ENCODE results near the gene ALKBH1.
A peak's percentile ranks its signal among the peaks of the same experiment; 100 is the strongest.
"Not testable (repeated sequence)": the region's sequence is repeated elsewhere in the genome, so short reads cannot be mapped to it uniquely, and the experiment has no call there.

Gene ALKBH1, protein sequence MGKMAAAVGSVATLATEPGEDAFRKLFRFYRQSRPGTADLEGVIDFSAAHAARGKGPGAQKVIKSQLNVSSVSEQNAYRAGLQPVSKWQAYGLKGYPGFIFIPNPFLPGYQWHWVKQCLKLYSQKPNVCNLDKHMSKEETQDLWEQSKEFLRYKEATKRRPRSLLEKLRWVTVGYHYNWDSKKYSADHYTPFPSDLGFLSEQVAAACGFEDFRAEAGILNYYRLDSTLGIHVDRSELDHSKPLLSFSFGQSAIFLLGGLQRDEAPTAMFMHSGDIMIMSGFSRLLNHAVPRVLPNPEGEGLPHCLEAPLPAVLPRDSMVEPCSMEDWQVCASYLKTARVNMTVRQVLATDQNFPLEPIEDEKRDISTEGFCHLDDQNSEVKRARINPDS

DNA sequence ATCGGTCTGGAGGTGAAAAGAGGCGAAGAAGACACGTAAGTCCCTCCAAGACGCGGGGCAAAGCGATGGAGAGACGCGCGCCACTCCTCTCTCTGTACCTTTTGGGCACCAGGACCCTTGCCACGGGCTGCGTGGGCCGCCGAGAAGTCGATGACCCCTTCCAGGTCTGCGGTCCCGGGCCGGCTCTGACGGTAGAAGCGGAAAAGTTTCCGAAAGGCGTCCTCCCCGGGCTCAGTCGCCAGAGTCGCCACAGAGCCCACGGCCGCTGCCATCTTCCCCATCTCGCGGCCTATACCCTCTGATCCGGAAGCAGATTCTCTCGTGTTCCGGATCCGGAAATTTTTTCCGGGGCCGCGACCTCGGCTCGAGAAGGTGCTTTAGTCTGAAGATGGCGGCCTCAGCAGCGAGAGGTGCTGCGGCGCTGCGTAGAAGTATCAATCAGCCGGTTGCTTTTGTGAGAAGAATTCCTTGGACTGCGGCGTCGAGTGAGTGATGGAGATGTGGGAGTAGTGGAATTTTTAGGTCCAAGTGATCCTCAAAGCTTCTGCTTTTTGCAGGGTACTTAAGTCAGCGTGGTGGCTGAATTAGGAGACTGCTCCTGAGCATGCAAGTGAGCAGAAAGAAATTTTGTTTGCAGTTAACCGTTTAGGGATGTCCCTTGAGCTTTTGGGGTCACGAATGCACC lies at the start of gene ALKBH1, which contains the start of gene SLIRP:
TSS of gene ALKBH1 (minus strand) at position 300 of the 685 bp plus-strand sequence. CDS start at position 281, 19 bp downstream.
TSS of gene SLIRP (plus strand) at position 380 of the 685 bp plus-strand sequence. CDS start at position 389, 9 bp downstream.
- DNase-seq (peak; percentile 87), ATAC-seq (peak; percentile 95)

DNA sequence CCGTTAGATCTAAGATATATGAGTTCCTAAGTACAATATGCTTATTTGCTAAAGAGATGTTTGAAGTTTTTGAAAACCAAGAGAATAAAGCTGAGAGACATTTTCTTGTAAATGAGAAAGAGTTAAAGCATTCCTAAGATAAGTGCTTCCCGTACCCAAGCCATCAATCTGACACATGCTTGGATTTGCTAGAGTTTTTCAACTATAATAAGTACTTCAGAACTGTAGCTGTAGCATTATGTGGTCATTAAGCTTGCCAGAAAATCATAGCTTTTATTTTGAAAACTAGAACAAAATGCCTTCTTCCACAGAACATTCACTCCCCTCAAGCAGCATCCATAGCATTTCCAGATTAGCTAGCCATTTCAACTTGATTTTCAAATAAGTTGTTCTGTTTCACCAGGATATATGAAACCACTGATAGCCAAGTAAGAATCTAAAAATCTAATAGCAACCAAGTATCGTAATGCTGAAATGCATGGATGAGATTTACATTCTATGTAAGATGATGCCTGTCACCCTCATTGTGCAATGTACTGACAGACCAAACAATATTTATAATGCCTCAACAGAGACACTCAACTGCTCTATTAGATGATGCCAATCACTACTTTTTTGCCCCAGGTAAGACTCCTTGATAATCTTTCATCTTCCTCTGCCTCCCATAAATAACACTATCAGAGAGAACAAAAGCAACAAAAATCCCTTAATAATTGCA lies 45.1 kb upstream of the ALKBH1 start:
- ATAC-seq, result no peak
- DNase-seq, result no peak

DNA sequence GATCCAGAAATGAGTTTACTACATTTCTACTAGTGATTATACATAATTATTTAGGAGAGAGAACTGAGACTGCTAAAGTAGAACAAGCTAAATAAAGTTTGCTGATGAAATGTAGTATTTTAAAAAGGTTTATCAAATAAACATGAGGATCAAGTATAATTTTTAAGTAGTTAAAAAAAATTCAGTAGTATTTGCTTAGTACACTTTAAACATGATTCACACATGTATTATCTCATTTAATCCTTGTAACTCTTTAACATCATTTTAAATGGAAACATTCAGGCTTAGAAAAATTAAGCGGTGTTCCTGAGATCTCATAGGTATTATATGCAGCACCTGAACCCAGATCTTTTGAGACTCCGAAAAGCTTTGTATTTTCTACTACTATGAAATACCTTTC lies 44.4 kb upstream of the ALKBH1 start:
- no peak for ATAC-seq
- DNase-seq, result no peak

DNA sequence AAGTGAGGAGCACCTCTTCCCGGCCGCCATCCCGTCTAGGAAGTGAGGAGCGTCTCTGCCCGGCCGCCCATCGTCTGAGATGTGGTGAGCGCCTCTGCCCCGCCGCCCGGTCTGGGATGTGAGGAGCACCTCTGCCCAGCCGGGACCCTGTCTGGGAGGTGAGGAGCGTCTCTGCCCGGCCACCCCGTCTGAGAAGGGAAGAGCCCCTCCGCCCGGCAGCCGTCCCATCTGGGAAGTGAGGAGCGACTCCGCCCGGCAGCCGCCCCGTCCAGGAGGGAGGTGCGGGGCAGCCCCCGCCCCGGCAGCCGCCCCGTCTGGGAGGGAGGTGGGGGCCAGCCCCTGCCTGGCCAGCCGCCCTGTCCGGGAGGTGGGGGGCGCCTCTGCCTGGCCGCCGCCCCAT lies 39.6 kb upstream of the ALKBH1 start:
- ATAC-seq, DNase-seq: not testable (repeated sequence)

DNA sequence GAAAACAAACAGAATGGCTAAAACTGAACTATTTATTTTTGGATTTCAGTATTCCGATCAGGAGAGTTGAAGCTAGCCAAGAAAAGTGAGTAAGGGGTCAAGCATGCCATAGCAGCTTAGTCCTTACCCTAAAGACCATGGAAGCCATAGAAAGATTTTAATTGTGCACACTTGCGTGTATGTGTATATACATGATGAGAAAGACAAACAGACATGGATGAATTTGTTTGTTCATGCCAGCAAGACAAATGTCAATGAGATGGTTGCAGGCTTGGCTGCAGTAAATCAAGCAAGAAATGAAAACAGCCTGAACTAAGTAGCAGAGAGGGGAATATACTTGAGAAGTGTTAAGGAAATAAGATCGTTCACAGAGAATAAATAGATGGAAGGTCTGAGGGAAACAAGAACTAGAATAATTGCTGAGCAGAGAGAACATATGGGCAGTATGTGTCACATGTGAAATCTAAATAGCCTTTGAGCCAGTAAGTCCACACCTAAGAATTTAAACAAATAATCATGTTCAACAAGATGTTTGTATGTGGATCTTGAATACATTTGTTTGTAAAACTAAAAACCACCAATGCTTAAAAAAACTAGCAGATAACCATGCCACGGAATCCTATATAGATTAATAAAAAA lies 38.4 kb upstream of the ALKBH1 start:
- ATAC-seq (no peak), DNase-seq (no peak)

DNA sequence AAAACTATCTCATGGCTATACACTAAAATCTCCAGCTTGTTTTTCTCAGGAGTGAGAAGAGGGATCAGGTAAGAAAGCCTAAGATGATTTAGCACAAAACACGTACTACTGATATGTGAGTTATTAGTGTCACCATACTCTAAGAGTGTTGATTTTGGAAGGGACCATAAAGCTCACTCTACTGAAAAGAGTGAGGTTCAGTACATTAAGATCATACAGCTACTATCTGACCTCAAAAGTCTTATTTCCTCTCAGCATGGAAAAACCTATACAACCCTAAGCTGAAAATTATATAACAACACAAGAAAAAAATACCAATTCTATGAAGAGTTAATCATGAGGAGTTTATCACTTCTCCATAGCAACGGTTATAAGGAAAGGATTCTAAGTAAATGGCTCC lies 33.6 kb upstream of the ALKBH1 start:
- no peak for DNase-seq
- peak; percentile 44 for ATAC-seq

DNA sequence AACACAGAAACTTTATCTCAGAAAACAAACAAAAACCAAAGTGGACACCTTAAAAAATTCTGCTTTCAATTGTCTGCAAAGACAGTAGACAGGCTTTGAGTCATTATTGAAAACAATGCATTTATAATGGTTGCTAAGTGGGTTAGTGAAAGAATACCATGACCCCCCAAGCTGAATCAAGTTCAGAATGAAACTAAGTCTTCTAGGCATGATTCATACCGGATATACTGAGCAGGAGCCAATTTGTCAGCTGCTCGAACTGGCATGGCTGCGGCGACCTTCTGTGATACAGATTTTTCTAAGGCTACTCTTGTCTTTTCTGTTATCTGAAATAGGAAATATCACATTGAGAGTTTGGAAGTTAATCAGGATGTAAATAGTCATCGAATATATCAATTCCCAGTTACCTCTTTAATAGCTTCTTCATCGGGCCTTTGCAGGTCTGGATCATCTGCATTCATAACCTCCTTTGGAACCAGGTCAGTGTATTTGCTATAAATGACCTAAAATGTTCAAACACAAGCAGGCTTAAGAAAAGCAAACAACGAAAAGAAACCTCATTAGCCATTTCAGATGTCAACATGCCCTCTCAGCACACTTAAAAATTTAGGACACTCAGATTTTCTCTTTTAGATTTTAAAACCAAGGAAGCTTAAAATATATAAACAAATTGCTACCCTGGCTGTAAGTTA lies 30.9 kb upstream of the ALKBH1 start:
- peak; percentile 75 for ATAC-seq

DNA sequence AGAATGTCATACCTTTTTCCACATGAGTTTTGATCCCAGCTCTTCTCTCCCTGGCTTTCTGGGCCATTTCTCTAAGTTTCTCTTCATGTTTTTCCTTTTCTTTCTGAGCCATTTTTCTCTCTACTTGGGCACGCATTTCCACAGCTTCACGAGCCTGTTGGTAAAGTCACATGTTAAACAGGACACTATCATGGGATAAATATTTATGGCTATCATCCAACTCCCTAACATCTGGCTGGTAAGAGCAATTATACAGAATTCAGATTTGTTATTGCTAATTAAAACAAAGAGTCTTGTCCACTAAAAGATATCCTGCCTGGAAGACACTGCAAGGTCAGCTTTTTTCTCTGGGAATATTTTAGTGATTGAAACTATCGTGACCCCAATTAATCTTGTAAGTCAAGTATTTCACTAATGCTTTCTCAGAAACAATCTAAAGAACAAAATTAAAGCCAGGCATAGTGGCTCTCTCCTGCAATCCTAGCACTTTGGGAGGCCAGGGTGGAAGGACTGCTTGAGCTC lies 23.2 kb upstream of the ALKBH1 start:
- DNase-seq, result no peak
- ATAC-seq, result no peak

More for the DNA sequence above, 30.9 kb upstream of the ALKBH1 start:
- no peak for DNase-seq

DNA sequence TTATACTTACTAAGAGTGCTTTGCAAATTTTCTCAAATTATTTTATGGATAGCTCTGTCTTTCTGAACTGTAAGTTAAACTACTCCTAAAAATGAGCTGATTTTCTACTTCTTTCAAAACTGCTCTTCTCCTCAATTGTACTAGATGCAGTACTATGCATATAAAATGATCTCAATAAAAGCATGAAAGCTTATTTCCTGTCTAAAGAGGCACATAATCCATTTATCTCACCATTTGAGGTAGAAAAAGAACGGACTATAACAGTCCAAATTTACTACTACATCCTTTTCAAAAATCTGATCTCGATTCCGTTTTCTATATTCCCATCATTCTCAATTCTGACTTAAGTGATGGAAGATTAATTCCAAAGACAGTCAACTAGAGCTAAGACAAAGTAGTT lies 14.5 kb upstream of the ALKBH1 start:
- DNase-seq, result no peak

DNA sequence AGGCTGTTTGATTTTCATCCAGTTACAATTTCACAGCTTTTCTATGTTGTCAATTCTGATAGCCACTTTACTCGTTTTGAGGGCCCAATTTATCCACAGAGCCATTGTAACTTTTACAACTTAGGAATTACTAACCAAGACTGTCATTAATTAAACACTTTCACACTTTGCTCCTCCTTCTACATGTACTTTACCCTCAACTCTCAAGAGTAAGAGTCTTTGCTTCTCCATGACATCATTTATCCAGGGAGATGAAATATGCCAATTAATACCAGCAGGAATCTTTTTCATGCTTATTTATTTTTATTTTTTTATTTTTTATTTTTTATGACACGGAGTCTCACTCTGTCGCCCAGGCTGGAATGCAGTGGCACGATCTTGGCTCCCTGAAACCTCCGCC lies 13.6 kb upstream of the ALKBH1 start:
- DNase-seq (no peak), ATAC-seq (no peak)

More for the DNA sequence above, 14.5 kb upstream of the ALKBH1 start:
- ATAC-seq, result no peak

DNA sequence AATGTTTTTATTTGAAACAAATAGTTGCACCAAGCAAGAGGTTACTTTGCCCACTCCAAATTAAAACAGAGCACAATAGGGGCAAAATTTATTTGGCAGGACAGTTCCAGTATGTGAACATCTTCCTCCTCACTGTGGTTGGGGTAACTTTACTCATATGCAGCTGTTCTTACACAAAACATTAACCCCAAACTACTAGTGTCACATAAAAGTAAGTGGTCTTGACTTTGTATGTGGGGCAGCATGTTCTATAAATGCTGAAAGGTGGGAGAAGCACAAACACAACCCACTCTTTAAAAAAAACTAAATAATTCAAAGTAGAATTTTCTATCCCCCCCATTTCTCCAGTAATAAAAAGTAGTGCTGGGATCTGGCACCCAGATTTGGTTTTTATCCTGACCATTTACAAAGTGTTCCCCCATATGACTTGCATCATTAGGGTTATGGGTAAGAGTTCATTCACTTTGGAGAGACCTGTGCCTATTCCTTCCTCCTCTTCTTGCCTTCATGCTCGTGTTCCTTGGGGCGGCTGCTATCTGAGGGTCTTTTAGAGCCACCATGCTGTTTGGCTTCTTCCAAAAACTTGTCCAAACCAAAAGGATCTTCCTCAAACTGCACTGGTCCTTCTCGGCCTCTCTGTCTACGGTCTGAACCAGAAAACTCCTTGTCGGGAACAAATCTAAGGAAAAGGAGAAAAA lies 9.9 kb upstream of the ALKBH1 start:
- ATAC-seq (no peak), DNase-seq (no peak)

DNA sequence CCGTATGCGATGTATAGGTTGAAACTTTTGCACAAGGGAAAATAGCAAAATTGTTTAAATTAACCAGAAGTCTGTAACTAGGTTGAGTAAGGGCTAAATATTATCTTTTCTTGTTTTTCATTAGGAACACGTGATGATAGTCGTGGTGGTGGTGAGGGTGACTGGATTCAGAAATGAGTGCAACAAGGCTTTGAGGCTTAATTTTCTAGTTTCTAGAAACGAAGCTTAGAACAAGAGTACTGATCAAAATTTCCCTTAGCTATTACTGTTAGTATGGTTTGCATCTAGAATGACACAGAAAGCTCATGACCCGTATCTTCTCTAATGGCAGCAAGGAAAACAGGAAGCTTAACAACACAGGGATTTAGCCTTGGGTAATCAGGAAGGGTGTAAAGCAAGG lies 7.1 kb upstream of the ALKBH1 start:
- no peak for DNase-seq
- ATAC-seq, result peak; percentile 72

DNA sequence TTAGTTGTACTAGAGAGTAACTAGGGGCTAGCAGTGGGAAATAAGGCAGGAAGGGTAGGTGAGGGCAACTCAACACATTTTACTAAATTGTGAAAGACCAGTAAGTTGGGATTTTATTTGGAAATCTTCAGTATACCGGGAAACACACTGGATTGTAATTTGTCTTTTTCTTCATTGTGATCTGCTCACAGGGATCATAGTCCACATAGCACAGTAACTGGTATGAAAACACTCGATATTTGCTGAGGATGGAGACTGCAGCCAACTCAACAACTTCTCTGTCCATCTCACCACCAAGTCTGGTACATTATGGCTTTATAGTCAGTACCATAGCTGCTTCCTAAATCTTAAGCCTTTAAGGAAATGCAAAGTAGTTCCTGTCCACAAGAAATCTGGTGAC lies 2.5 kb upstream of the ALKBH1 start:
- DNase-seq (no peak), ATAC-seq (no peak)

DNA sequence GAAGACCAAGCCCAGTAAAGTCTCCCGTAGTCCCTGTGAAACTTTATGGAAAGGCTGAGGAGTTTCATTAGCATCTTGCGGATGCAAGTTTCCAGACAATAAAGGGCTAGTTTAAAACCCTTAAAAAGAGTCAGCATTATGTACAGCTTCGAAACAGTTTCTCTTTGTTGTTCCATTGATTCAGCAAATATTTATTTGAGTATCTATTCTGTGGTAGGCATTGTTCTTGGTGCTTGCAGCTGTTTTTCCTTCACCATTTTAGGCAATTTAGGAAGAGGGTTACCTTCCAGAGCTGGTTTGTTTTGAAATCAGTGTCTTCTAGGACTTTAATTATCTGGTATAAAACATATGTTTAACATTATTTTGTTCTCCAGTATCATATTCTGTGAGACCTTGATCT lies 1.6 kb upstream of the ALKBH1 start:
- ATAC-seq (no peak), DNase-seq (no peak)

DNA sequence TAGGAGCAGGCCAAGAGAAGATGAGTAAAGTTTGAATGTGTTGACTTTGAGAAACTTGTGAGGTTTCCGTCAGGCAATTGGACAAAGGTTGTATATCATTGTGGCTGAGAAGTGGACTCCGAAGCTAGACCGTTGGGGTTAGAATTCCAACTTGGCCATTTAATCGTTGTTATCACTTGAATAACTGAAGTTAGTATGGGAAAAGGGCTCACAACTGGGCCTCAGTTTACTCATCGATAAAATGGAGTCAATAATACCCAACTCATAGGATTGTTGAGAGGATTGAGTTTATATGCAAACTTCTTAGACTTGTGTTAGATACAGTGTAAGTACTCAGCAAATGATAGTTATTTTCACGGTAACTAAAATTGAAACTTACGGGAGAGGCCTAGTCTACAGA lies 926 bp upstream of the ALKBH1 start:
- DNase-seq (no peak), ATAC-seq (no peak)

DNA sequence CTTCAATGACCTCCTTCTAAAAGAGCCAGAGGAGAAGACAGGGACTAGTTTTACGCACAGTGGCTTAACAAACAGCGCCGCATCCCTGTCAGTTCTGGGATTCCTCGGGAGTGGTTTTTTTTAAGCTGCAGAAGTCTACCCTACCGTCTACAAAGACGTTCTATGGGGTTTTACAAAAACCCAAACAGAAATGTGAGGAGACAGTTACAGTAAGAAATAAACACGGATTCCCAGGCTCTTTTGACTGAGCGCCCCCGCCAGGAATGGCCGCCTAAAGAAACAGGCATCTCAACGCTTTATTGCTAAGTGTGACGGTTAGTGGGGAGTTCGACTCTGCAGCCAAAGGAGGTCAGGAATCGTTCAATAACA lies 484 bp downstream of the ALKBH1 start:
- peak; percentile 6 for ATAC-seq
- peak; percentile 14 for DNase-seq

DNA sequence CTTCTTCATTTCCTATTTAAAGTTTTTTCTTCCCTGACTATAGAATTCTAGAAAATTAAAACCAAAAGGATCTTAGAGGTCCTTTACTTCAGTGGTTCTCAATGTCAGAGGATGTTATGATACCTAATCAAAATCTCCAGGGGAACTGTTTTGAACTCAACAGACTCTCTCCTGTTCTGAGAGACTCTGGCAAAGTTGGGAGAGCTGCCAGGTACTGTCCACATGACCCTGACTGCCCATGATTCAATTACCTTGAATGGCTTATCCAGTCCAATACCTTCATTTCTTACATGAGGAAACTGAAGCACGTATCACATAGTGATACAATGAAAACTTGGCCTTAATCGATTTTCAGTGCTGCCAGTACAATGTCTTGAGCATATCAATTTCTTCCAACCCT lies 16.6 kb downstream of the ALKBH1 start:
- no peak for ATAC-seq
- DNase-seq, result no peak

DNA sequence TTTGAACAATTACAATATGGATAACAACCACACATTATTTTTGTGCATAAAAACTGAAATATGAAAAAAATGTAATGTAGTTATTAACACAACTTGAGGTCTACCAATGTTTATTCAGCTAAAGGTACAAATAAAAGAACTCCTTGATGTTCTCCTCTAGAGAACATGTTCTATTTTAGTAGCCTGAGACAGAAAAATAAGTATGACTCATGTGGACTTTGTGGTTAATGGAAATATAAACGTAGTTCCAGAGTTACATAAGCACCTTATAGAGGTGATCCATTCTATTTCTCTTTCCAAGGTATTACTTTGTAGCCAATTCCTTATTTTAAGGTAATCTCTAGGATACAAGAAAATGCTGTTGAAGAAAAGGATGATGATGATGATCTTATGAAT lies 25.7 kb downstream of the ALKBH1 start:
- DNase-seq, result no peak
- no peak for ATAC-seq

DNA sequence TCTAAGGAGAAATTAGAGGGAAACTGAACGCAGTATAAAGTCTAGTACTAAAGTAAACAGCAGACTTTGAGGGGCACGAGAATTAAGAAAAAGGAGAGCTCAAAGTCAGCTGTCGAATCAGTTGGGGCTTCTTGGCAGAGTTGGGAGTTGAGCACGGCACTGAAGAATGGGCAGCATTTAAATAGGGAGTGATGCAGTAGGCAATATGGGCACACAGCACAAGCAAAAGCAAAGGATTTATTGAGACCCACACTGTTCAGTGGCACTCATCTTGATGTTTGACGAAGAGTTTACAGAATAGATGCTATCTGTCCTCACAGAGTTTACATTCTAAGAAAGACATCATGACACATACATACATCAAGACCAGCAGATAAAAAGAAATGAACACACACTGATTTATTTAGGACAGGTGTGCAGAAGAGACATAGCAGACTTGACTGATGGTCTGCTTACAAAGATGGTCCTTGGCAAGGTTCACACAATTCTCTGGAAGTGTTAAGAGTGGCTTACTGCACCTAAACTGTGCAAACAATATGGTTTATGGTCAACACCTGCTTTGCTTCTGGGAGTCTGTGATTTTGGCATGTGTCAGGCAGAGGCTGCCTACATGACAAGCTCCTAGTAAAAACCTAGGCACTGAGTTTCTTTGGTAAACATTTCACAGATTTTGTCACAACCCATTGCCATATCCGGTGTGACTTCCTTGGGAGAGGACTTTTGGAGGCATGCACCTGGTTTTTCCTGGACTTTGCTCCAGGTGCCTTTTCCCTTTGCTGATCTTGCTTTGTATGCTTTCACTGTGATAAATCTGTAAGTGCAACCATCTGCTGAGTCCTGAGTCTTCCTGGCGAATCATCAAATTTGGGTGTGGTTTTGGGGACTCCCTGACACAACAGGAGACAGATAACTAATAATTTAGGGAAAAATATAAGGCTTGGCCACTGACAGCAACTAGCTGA lies 26.3 kb downstream of the ALKBH1 start:
- DNase-seq (no peak), ATAC-seq (no peak)

DNA sequence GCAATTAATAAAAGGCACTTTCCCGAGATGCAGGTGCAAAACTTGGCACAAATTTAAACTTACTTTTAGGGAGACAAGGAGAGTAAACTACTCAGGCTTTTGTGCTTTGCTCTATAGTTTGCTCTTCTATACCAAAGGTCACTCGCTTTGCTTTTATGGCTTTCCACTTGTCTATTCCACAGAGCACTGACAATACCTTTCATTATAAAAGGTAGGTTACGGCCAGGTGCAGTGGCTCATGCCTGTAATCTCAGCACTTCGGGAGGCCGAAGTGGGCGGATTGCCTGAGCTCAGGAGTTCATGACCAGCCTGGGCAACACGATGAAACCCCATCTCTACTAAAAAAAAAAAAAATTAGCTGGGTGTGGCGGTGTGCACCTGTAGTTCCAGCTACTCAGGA lies 32.9 kb downstream of the ALKBH1 start:
- DNase-seq (no peak), ATAC-seq (no peak)
